ENCODE results near the gene NFIB.

GRCh38 chr9:14238518-14238917 lies 75.4 kb downstream of the NFIB start:
- TF ChIP-seq CTCF (IDR thresholded peaks at IDR 0.05 in 4 of 5, conservative IDR thresholded peaks at IDR 0.05 in 1 of 5) (no peak), POLR2A (IDR thresholded peaks at IDR 0.05) (no peak)
